Calu3 (cell line): Measurements from ENCODE around the gene GPR15LG. TPM values are rescaled to one million over a fixed set of nuclear protein-coding genes. Genes with fewer than 3 reads are reported as not detected.

Experiments
- BruUV-seq: library from RNA; stranded (reverse); fragments of 400-500 nt; replicated peaks from 2 replicates; lab custom pipeline; 2021; lab: Mats Ljungman, UMichigan
- CTCF ChIA-PET: fragments of 300-600 bp; sonication (Branson Sonifier 250); formaldehyde crosslinking; loops from one replicate; lab custom pipeline; 2022; ENCODE audit warnings: antibody characterized with exemption; lab: Charles Lee
- DNase-seq: peaks from one replicate; pipeline ENCODE4 v3.0.0; 2022
- H3K27ac Mint-ChIP-seq: one replicate; pipeline ENCODE4 v1.8.0; 2022; ENCODE audit warnings: mixed read lengths; ENCODE audit not compliant: unreplicated experiment
- H3K27me3 Mint-ChIP-seq: one replicate; pipeline ENCODE4 v1.8.0; 2022; ENCODE audit warnings: mixed read lengths; ENCODE audit not compliant: unreplicated experiment
- H3K36me3 Mint-ChIP-seq: one replicate; pipeline ENCODE4 v1.8.0; 2022; ENCODE audit warnings: mild to moderate bottlenecking, moderate library complexity, mixed read lengths; ENCODE audit not compliant: insufficient read depth, unreplicated experiment
- H3K4me1 Mint-ChIP-seq: one replicate; pipeline ENCODE4 v1.8.0; 2022; ENCODE audit warnings: mild to moderate bottlenecking, low read depth, mixed read lengths; ENCODE audit not compliant: unreplicated experiment
- H3K4me3 Mint-ChIP-seq: one replicate; pipeline ENCODE4 v1.8.0; 2022; ENCODE audit warnings: mild to moderate bottlenecking, low read depth, moderate library complexity, mixed read lengths; ENCODE audit not compliant: unreplicated experiment
- H3K9me3 Mint-ChIP-seq: one replicate; pipeline ENCODE4 v1.8.0; 2022; ENCODE audit warnings: low read depth, mixed read lengths; ENCODE audit not compliant: unreplicated experiment
- intact Hi-C: fragments of 100-400 bp; cut with micrococcal nuclease; formaldehyde crosslinking; loops from one replicate; pipeline ENCODE4 v1.10.0; 2022; ENCODE audit not compliant: unreplicated experiment
- total RNA-seq: library from RNA; stranded (reverse); gene quantifications from 2 replicates; pipeline ENCODE4 v1.2.3, GENCODE V29; 2022
- TF ChIP-seq, protein P1 (sequence below): fragments of 200-600 bp; IDR thresholded peaks from one replicate; pipeline ENCODE4 v1.8.0; 2022; ENCODE audit warnings: antibody characterized with exemption; ENCODE audit not compliant: unreplicated experiment

Gene GPR15LG
- total RNA-seq, 1 experiment from 2014 or later = not detected

DNA sequence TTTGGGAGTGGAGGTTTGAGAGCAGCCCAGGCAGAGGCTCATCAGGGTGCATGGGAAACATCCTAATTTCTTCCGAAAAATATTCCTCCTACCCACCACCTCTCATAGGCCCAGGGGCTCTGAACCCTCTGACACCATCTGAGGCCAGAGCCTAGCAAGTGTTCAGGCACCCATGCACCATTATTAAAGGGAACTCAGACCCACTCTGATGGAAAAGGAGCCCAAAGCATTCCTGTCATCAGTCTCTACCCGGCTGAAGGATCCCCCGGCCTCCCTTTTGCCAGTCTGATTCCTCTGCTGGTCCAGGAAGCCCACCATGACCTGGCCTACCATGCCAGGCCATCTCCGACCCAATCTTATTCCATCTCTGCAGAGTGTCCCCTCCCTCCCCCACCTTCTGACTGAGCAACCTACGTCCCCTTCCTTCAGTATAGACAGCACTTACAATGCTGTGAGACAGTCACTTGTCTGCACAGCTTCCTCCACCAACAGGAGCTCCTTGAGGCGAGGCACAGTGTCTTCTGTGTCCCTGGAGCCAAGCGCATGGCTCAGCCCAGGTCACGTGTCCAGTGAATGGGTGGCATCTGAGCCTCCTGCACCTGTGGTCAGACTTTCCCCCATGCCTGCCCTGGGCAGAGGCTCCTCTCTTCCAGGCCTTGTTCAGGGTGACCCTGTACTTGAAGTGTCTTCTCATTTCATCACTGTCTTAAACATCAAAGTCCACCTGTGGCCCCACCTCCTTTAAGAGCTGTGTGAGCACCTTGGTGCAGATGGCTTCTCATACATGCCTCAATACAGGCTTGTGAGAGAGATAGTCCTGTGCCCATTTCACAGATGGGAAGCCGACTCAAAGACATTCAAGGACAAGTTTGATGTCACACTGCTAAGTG lies 889 bp upstream of the GPR15LG start:
- H3K27me3 Mint-ChIP-seq = no peaks in the 10 kb centered on the region
- no peaks in the 10 kb centered on the region for H3K4me1 Mint-ChIP-seq
- intact Hi-C loops = no loop called here
- no peak overlapping the region for H3K27ac Mint-ChIP-seq
- no peaks in the 10 kb centered on the region for H3K9me3 Mint-ChIP-seq
- DNase-seq = no peak
- H3K36me3 Mint-ChIP-seq = no peaks in the 10 kb centered on the region
- TF ChIP-seq, protein P1, sequence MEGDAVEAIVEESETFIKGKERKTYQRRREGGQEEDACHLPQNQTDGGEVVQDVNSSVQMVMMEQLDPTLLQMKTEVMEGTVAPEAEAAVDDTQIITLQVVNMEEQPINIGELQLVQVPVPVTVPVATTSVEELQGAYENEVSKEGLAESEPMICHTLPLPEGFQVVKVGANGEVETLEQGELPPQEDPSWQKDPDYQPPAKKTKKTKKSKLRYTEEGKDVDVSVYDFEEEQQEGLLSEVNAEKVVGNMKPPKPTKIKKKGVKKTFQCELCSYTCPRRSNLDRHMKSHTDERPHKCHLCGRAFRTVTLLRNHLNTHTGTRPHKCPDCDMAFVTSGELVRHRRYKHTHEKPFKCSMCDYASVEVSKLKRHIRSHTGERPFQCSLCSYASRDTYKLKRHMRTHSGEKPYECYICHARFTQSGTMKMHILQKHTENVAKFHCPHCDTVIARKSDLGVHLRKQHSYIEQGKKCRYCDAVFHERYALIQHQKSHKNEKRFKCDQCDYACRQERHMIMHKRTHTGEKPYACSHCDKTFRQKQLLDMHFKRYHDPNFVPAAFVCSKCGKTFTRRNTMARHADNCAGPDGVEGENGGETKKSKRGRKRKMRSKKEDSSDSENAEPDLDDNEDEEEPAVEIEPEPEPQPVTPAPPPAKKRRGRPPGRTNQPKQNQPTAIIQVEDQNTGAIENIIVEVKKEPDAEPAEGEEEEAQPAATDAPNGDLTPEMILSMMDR = no peak
- BruUV-seq = no TSS peak
- H3K4me3 Mint-ChIP-seq = no peak overlapping the region
- CTCF ChIA-PET = no interaction called here

DNA sequence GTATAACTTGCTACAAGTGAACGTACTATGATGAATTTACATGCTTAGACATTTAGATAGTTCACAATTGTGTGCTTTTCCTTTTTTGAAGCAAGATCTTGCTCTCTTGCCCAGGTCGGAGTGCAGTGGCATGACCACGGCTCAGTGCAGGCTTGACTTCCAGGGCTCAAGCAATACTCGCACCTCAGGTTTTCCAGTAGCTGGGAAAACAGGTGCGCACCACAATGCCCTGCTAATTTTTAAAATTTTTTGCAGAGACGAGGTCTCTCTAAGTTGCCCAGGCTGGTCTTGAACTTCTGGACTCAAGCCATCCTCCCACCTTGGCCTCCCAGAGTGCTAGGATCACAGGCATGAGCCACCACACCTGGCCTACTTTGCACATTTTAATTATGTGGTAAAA lies 1.8 kb downstream of the GPR15LG start:
- no peaks in the 10 kb centered on the region for H3K36me3 Mint-ChIP-seq
- no peaks in the 10 kb centered on the region for H3K4me1 Mint-ChIP-seq
- H3K27ac Mint-ChIP-seq = no peak overlapping the region
- TF ChIP-seq, protein P1 = no peak
- intact Hi-C loops = no loop called here
- no peak overlapping the region for H3K4me3 Mint-ChIP-seq
- CTCF ChIA-PET = no interaction called here
- no peak for DNase-seq
- no peaks in the 10 kb centered on the region for H3K27me3 Mint-ChIP-seq
- H3K9me3 Mint-ChIP-seq = no peaks in the 10 kb centered on the region
- no TSS peak for BruUV-seq

DNA sequence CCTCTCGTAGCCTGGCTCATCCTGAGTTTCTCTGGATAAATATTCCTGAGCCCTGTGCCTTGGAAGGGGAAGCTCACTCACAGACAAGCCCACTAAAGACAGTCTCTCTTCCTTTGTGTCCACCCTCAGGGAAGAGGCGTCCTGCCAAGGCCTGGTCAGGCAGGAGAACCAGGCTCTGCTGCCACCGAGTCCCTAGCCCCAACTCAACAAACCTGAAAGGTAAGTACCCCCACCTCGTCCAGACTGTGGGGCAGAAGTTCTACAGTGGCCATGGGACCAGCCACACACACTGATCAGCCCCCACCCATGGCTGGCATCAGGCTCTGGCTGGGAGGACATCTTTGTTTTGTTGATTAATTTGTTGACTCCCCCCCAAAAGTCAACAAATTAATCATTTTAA lies 2.8 kb downstream of the GPR15LG start:
- no peaks in the 10 kb centered on the region for H3K27me3 Mint-ChIP-seq
- intact Hi-C loops = no loop called here
- H3K9me3 Mint-ChIP-seq = no peaks in the 10 kb centered on the region
- H3K36me3 Mint-ChIP-seq = no peaks in the 10 kb centered on the region
- CTCF ChIA-PET = no interaction called here
- no TSS peak for BruUV-seq
- TF ChIP-seq, protein P1 = no peak
- no peak overlapping the region for H3K27ac Mint-ChIP-seq
- no peak overlapping the region for H3K4me3 Mint-ChIP-seq
- no peak for DNase-seq
- H3K4me1 Mint-ChIP-seq = no peaks in the 10 kb centered on the region

DNA sequence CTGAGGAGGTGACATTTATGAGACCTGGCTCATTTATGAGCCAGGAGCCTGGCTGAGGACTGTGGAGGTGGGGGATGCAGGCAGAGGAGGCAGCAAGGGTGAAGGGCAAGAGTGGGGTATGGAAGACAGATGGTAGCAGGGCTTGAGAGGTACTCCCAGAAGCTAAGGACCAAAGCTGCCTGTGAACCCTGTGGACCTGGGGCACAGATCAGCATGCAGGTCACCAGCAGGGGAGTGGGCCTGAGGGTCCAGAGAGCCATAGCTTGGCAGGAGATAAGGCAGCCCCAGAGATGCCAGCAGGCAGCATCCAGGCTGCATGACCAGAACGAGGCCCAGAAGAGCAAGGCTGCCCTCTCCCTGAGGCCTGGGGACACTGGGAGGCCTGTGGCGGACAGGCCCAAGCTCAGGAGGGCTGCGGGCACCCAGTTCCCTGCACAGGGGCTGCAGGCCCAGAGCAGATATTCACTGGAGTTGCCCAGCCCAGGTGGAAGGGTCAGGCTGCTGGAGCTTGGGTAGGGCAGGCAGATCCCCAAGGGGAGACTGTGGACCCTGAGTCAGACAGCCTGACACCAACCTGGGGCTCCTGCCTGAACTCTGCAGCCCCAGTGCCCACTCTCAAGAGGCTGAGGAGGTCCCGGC lies 3.4 kb downstream of the GPR15LG start:
- Mint-ChIP-seq H3K27ac (no peak overlapping the region), H3K4me1 (no peaks in the 10 kb centered on the region), H3K4me3 (no peak overlapping the region), H3K9me3 (no peaks in the 10 kb centered on the region), H3K36me3 (no peaks in the 10 kb centered on the region), H3K27me3 (no peaks in the 10 kb centered on the region)
- TF ChIP-seq, protein P1 = no peak
- CTCF ChIA-PET = no interaction called here
- intact Hi-C loops = no loop called here
- BruUV-seq = no TSS peak
- no peak for DNase-seq
